A549 (cell line): ENCODE results near the gene JAZF1. TPM values are rescaled to one million over a fixed set of nuclear protein-coding genes. Genes with fewer than 3 reads are reported as not detected.
"Not testable (repeated sequence)": the region's sequence is repeated elsewhere in the genome, so short reads cannot be mapped to it uniquely, and the experiment has no call there.

Experiments used
- ATAC-seq, 2 experiments: fragments of 200-7000 bp in 1 of 2; fragments of >200 bp in 1 of 2; cut with Nextera tagmentation in 1 of 2; cut with Tn5 transposase in 1 of 2; 3 replicates each; pipeline versions ENCODE4 v1.8.0 to v1.9.1; 2018 to 2020; ENCODE audit warnings: mild to moderate bottlenecking in 1 of 2, moderate library complexity in 1 of 2
- CTCF ChIA-PET: fragments of 300-600 bp; sonication (Branson Sonifier 250); formaldehyde crosslinking; extraction: SDS; loops from one replicate; lab custom pipeline; 2021; ENCODE audit warnings: antibody characterized with exemption, inconsistent platforms; lab: Yijun Ruan, JAX
- POLR2A ChIA-PET: fragments of 350-600 bp; formaldehyde crosslinking; extraction: SDS; loops from one replicate; lab custom pipeline; 2021; ENCODE audit warnings: antibody characterized with exemption, inconsistent platforms; lab: Yijun Ruan, JAX
- DNase-seq, 2 experiments: peaks; one replicate each; pipeline versions ENCODE4 v3.0.0 to v3.0.0-alpha.2; 2011 to 2016; ENCODE audit warnings: low read depth in 1 of 2, low spot score in 1 of 2
- FAIRE-seq: peaks from 2 replicates; lab custom pipeline; 2011; peaks lifted over from hg19 to GRCh38; lab: Jason Lieb, UNC
- H3K27ac ChIP-seq, 2 experiments: fragments of >200 bp; sonication (Bioruptor Twin); formaldehyde crosslinking; 3 replicates each; pipeline ENCODE4 v1.5.1; 2016 to 2017
- H3K4me1 ChIP-seq: fragments of >200 bp; sonication (Bioruptor Twin); formaldehyde crosslinking; 3 replicates; pipeline ENCODE4 v1.6.1; 2016
- H3K4me2 ChIP-seq: fragments of >200 bp; sonication (Bioruptor Twin); formaldehyde crosslinking; 3 replicates; pipeline ENCODE4 v1.6.1; 2016
- H3K4me3 ChIP-seq: fragments of >200 bp; sonication (Bioruptor Twin); formaldehyde crosslinking; 3 replicates; pipeline ENCODE4 v1.5.1; 2016
- H3K9me3 ChIP-seq: fragments of >200 bp; sonication (Bioruptor Twin); formaldehyde crosslinking; 3 replicates; pipeline ENCODE4 v1.6.1; 2016
- CBX8 ChIP-seq: fragments of 200-600 bp; sonication (generic); IDR thresholded peaks from 2 replicates; pipeline ENCODE4 v1.6.1; 2016
- CEBPB ChIP-seq, 2 experiments: fragments of >200 bp in 1 of 2; sonication (Bioruptor Twin) in 1 of 2; formaldehyde crosslinking in 1 of 2; IDR thresholded peaks; 2 replicates each; pipeline ENCODE4 v1.6.1; 2012 to 2016
- EHF ChIP-seq: fragments of 250-450 bp; sonication (Bioruptor Pico); IDR thresholded peaks from 2 replicates; pipeline ENCODE4 v1.5.0; 2020; ENCODE audit warnings: mild to moderate bottlenecking
- EHMT2 ChIP-seq: fragments of 200-600 bp; sonication (generic); IDR thresholded peaks from 2 replicates; pipeline ENCODE4 v1.6.1; 2016; ENCODE audit warnings: antibody characterized with exemption, low read depth, mild to moderate bottlenecking, moderate library complexity
- ELK1 ChIP-seq: fragments of 150-350 bp; IDR thresholded peaks from 2 replicates; pipeline ENCODE4 v1.6.1; 2014; ENCODE audit warnings: low read depth, mild to moderate bottlenecking, low read length
- EP300 ChIP-seq, 2 experiments: fragments of >200 bp; sonication (Bioruptor Twin); formaldehyde crosslinking; IDR thresholded peaks; 2 replicates in 1 of 2; 3 replicates in 1 of 2; pipeline ENCODE4 v1.6.1; 2016 to 2017
- ESRRA ChIP-seq: fragments of 150-350 bp; IDR thresholded peaks from 2 replicates; pipeline ENCODE4 v1.6.1; 2014; ENCODE audit warnings: mild to moderate bottlenecking, low read length, borderline replicate concordance
- HDAC2 ChIP-seq: fragments of 200-600 bp; sonication (generic); IDR thresholded peaks from 2 replicates; pipeline ENCODE4 v1.6.1; 2016
- HES2 ChIP-seq: fragments of >200 bp; sonication (Bioruptor Twin); formaldehyde crosslinking; IDR thresholded peaks from 2 replicates; pipeline ENCODE4 v1.6.1; 2016
- HOXA7 ChIP-seq: fragments of 250-450 bp; sonication (Bioruptor Pico); IDR thresholded peaks from 2 replicates; pipeline ENCODE4 v1.5.0; 2020; ENCODE audit warnings: mild to moderate bottlenecking, moderate library complexity
- HOXB13 ChIP-seq: fragments of 250-450 bp; sonication (Bioruptor Pico); IDR thresholded peaks from 2 replicates; pipeline ENCODE4 v1.5.0; 2020; ENCODE audit warnings: low read depth, mild to moderate bottlenecking, moderate library complexity
- HOXB5 ChIP-seq: fragments of 250-450 bp; sonication (Bioruptor Pico); IDR thresholded peaks from 2 replicates; pipeline ENCODE4 v1.5.0; 2020; ENCODE audit warnings: mild to moderate bottlenecking, moderate library complexity
- JUN ChIP-seq, 2 experiments: fragments of >200 bp; sonication (Bioruptor Twin); formaldehyde crosslinking; IDR thresholded peaks; 2 replicates in 1 of 2; 3 replicates in 1 of 2; pipeline ENCODE4 v1.6.1; 2016 to 2017
- KDM5A ChIP-seq: fragments of 200-600 bp; sonication (generic); IDR thresholded peaks from 2 replicates; pipeline ENCODE4 v1.6.1; 2016; ENCODE audit warnings: antibody characterized with exemption, mild to moderate bottlenecking
- MAFK ChIP-seq: fragments of 450-650 bp; IDR thresholded peaks from 2 replicates; pipeline ENCODE4 v1.6.1; 2014; ENCODE audit not compliant: partially characterized antibody
- MAZ ChIP-seq: fragments of 150-350 bp; IDR thresholded peaks from 2 replicates; pipeline ENCODE4 v1.6.1; 2014; ENCODE audit warnings: antibody characterized with exemption, low read depth, low read length, borderline replicate concordance
- MYC ChIP-seq: IDR thresholded peaks from 2 replicates; pipeline ENCODE4 v1.6.1; 2012; ENCODE audit warnings: mild to moderate bottlenecking, inconsistent platforms, low read length, improper control_type of control experiment, borderline replicate concordance
- NFE2L2 ChIP-seq: fragments of 150-350 bp; conservative IDR thresholded peaks from 2 replicates; pipeline ENCODE4 v1.6.1; 2014; ENCODE audit warnings: low read length
- PBX3 ChIP-seq: IDR thresholded peaks from 2 replicates; pipeline ENCODE4 v1.6.1; 2012
- PHF8 ChIP-seq: fragments of 200-600 bp; sonication (generic); IDR thresholded peaks from 2 replicates; pipeline ENCODE4 v1.6.1; 2016; ENCODE audit warnings: low read depth, mild to moderate bottlenecking, antibody characterized with exemption, moderate library complexity, borderline replicate concordance
- RARB ChIP-seq: fragments of 250-450 bp; sonication (Bioruptor Pico); IDR thresholded peaks from 2 replicates; pipeline ENCODE4 v1.8.0; 2021; ENCODE audit warnings: mild to moderate bottlenecking, moderate library complexity
- RCOR1 ChIP-seq: fragments of 150-350 bp; IDR thresholded peaks from 2 replicates; pipeline ENCODE4 v1.6.1; 2014; ENCODE audit warnings: antibody characterized with exemption, low read length, low read depth
- SMC3 ChIP-seq: fragments of >200 bp; sonication (Bioruptor Twin); formaldehyde crosslinking; IDR thresholded peaks from 3 replicates; pipeline ENCODE4 v1.6.1; 2018; ENCODE audit warnings: inconsistent platforms
- ZC3H11A ChIP-seq: fragments of 450-650 bp; IDR thresholded peaks from 2 replicates; pipeline ENCODE4 v1.6.1; 2014; ENCODE audit warnings: antibody characterized with exemption, mild to moderate bottlenecking
- ZFP36 ChIP-seq: fragments of 450-650 bp; IDR thresholded peaks from 2 replicates; pipeline ENCODE4 v1.6.1; 2014; ENCODE audit warnings: borderline replicate concordance; ENCODE audit not compliant: partially characterized antibody
- ZNF302 ChIP-seq: fragments of 250-450 bp; sonication (Bioruptor Pico); IDR thresholded peaks from 2 replicates; pipeline ENCODE4 v1.9.0; 2021; ENCODE audit warnings: inconsistent platforms, mild to moderate bottlenecking, moderate library complexity
- WGBS: methylation state at CpG from one replicate; pipeline ENCODE4 v1.1.6; 2017; ENCODE audit errors: missing lambda C conversion rate; 5-methylcytosine and 5-hydroxymethylcytosine counted together
- polyA plus RNA-seq, 4 experiments: library from polyadenylated mRNA; depleted of rRNA in 3 of 4; stranded (reverse); fragments of >200 nt; fragmentation: RNase III in 1 of 4; extraction: RNeasy Plus Mini Kit Qiagen cat#74134 plus additional on column Dnase treatment in 1 of 4; gene quantifications; 2 replicates in 3 of 4; 3 replicates in 1 of 4; pipeline ENCODE4 v1.2.3, GENCODE V29; 2011 to 2017
- TF ChIP-seq, protein P1 (sequence below): fragments of >200 bp; sonication (Bioruptor Twin); formaldehyde crosslinking; IDR thresholded peaks from 3 replicates; pipeline ENCODE4 v1.6.1; 2016

Gene JAZF1
- polyA plus RNA-seq, 2 of the 4 experiments (the other 2 are of a cell fraction): 1.9 to 2.8 TPM

- FAIRE-seq (no peak), ATAC-seq (no peak), DNase-seq (no peak)
- POLR2A ChIA-PET: no interaction called here
- Histone ChIP-seq H3K9me3 (no peaks in the 10 kb centered on the region), H3K27ac (no peak overlapping the region), H3K4me1 (no peaks in the 10 kb centered on the region), H3K4me3 (no peak overlapping the region), H3K4me2 (no peak overlapping the region)
- 93% methylated on average over 5 of the region's 5 CpGs for WGBS
- CTCF ChIA-PET: interaction anchor here (1.4 kb wide), 1 partner anchor 11 kb away, joined by 3 read pairs; no protein-coding TSS in a partner anchor
- no peak for TF ChIP-seq PBX3
- TF ChIP-seq HDAC2: no peak
- TF ChIP-seq HOXB5 (CRISPR knock-in tag): no peak
- TF ChIP-seq HOXA7 (CRISPR knock-in tag): no peak
- no peak for TF ChIP-seq RARB (CRISPR knock-in tag)
- TF ChIP-seq ZC3H11A: no peak
- TF ChIP-seq MAZ: no peak
- no peak for TF ChIP-seq MYC
- no peak for TF ChIP-seq HES2
- no peak for TF ChIP-seq ESRRA
- TF ChIP-seq KDM5A: no peak
Measured at GRCh38 chr7:27888736-27889135, 291.9 kb downstream of the JAZF1 start.

- POLR2A ChIA-PET, H3K9me3 ChIP-seq, FAIRE-seq, H3K4me2 ChIP-seq, CTCF ChIA-PET, H3K4me1 ChIP-seq, H3K4me3 ChIP-seq, ATAC-seq, H3K27ac ChIP-seq, DNase-seq: not testable (repeated sequence)
- 70% methylated on average over 3 of the region's 3 CpGs for WGBS
Measured at GRCh38 chr7:27886710-27887109, 293.9 kb downstream of the JAZF1 start.

GRCh38 chr7:27885652-27886051 lies 294.9 kb downstream of the JAZF1 start:
- TF ChIP-seq JUN (IDR thresholded peaks at IDR 0.05): no peak
- no peak for TF ChIP-seq RCOR1
- no peak for TF ChIP-seq EHMT2
- no peak for TF ChIP-seq MAFK
- no peak for TF ChIP-seq CBX8
- no peak for TF ChIP-seq ZFP36
- no peak for TF ChIP-seq HOXB13 (CRISPR knock-in tag)
- TF ChIP-seq CEBPB (IDR thresholded peaks at IDR 0.05): no peak
- TF ChIP-seq NFE2L2: no peak
- TF ChIP-seq ESRRA: no peak
- TF ChIP-seq SMC3: no peak
- TF ChIP-seq, protein P1, sequence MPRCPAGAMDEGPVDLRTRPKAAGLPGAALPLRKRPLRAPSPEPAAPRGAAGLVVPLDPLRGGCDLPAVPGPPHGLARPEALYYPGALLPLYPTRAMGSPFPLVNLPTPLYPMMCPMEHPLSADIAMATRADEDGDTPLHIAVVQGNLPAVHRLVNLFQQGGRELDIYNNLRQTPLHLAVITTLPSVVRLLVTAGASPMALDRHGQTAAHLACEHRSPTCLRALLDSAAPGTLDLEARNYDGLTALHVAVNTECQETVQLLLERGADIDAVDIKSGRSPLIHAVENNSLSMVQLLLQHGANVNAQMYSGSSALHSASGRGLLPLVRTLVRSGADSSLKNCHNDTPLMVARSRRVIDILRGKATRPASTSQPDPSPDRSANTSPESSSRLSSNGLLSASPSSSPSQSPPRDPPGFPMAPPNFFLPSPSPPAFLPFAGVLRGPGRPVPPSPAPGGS: no peak
- TF ChIP-seq MAZ: no peak
- TF ChIP-seq EHF: no peak
- no peak for TF ChIP-seq EP300 (IDR thresholded peaks at IDR 0.05)
- TF ChIP-seq KDM5A: no peak
- TF ChIP-seq HDAC2: no peak
- TF ChIP-seq ZNF302 (CRISPR knock-in tag): no peak
- no peak for TF ChIP-seq ELK1
- TF ChIP-seq PHF8: no peak
- CTCF ChIA-PET: no interaction called here
- FAIRE-seq (no peak), ATAC-seq (no peak), DNase-seq (no peak)
- POLR2A ChIA-PET: no interaction called here
- Histone ChIP-seq H3K9me3 (no peaks in the 10 kb centered on the region), H3K4me1 (no peaks in the 10 kb centered on the region), H3K27ac (no peak overlapping the region), H3K4me2 (no peak overlapping the region), H3K4me3 (no peak overlapping the region)
- WGBS: 84% methylated on average over 2 of the region's 2 CpGs
